Natural killer cell (primary cell): ENCODE measurements around the gene RASA1. TPM values are rescaled to one million over a fixed set of nuclear protein-coding genes. Genes with fewer than 3 reads are reported as not detected.

Experiments
- ATAC-seq, 3 donors: fragments of 150-1000 bp in 2 of 3; fragments of 200-7000 bp in 1 of 3; cut with Tn5 transposase; 1 replicate in 1 of 3; 2 replicates in 2 of 3; pipeline ENCODE4 v1.10.0; 2021; ENCODE audit warnings: mild to moderate bottlenecking in 2 of 3, moderate library complexity in 2 of 3
- DNase-seq, 2 donors: peaks; one replicate each; pipeline versions ENCODE4 v3.0.0 to v3.0.0-alpha.2; 2013 to 2021; ENCODE audit warnings: mixed read lengths in 1 of 2
- H3K27ac ChIP-seq: one replicate; pipeline ENCODE4 v1.5.1; 2013; ENCODE audit warnings: mild to moderate bottlenecking, low read length
- H3K27me3 ChIP-seq: one replicate; pipeline ENCODE4 v1.6.1; 2013; ENCODE audit warnings: low read length; ENCODE audit not compliant: control insufficient read depth, insufficient read depth
- H3K36me3 ChIP-seq: one replicate; pipeline ENCODE4 v1.6.1; 2013; ENCODE audit warnings: low read length; ENCODE audit not compliant: control insufficient read depth, insufficient read depth
- H3K4me1 ChIP-seq: one replicate; pipeline ENCODE4 v1.6.1; 2013; ENCODE audit warnings: low read length; ENCODE audit not compliant: control insufficient read depth, insufficient read depth
- H3K4me3 ChIP-seq: one replicate; pipeline ENCODE4 v1.5.1; 2013; ENCODE audit warnings: low read length
- H3K9me3 ChIP-seq: one replicate; pipeline ENCODE4 v1.6.1; 2013; ENCODE audit warnings: low read length; ENCODE audit not compliant: control insufficient read depth, insufficient read depth
- H3K27ac Mint-ChIP-seq, 2 donors: one replicate each; pipeline ENCODE4 v1.8.0; 2022; ENCODE audit warnings: mild to moderate bottlenecking in 2 of 2, mixed read lengths in 2 of 2, moderate library complexity in 1 of 2
- H3K27me3 Mint-ChIP-seq, 2 donors: one replicate each; pipeline ENCODE4 v1.8.0; 2022; ENCODE audit warnings: low read depth in 2 of 2, mixed read lengths in 2 of 2
- H3K36me3 Mint-ChIP-seq: one replicate; pipeline ENCODE4 v1.8.0; 2022; ENCODE audit warnings: mixed read lengths
- H3K4me1 Mint-ChIP-seq, 2 donors: one replicate each; pipeline ENCODE4 v1.8.0; 2022; ENCODE audit warnings: mixed read lengths in 2 of 2
- H3K4me3 Mint-ChIP-seq: one replicate; pipeline ENCODE4 v1.8.0; 2022; ENCODE audit warnings: mild to moderate bottlenecking, moderate library complexity, mixed read lengths
- H3K9me3 Mint-ChIP-seq, 2 donors: one replicate each; pipeline ENCODE4 v1.8.0; 2022; ENCODE audit warnings: mixed read lengths in 2 of 2
- CTCF ChIP-seq: fragments of 200-600 bp; IDR thresholded peaks from one replicate; pipeline ENCODE4 v1.8.0; 2022; ENCODE audit warnings: antibody characterized with exemption
- WGBS: methylation state at CpG from one replicate; pipeline ENCODE4 v1.1.7; 2013; ENCODE audit warnings: missing lambda C conversion rate; ENCODE audit not compliant: insufficient coverage; 5-methylcytosine and 5-hydroxymethylcytosine counted together
- intact Hi-C: fragments of 100-400 bp; cut with micrococcal nuclease; formaldehyde crosslinking; loops from one replicate; pipeline ENCODE4 v1.14.2; 2022
- total RNA-seq, 4 donors: library from RNA; stranded (reverse); fragments of 120-200 nt in 1 of 4; gene quantifications; one replicate each; pipeline versions ENCODE4 v1.2.3 to v1.2.4, GENCODE V29; 2013 to 2022

RASA1 gene
- total RNA-seq, 3 donors from 2014 or later (not counting 1 experiment from before 2014, with no cell fraction given) = 20.3 to 26.5 (median 21.2) TPM

- H3K9me3 Mint-ChIP-seq = no peaks in the 10 kb centered on the region
- intact Hi-C loops = no loop called here
These were observed 115.5 kb downstream of the RASA1 start for GRCh38 chr5:87383216-87383615.

GRCh38 chr5:87385802-87386201 is 118.1 kb downstream of the RASA1 start:
- no peak overlapping the region for H3K4me3 ChIP-seq
- intact Hi-C loops = no loop called here
- no peaks in the 10 kb centered on the region for H3K9me3 Mint-ChIP-seq
- peaks cover 16 to 17% of the 10 kb centered on the region in 2 donors for H3K4me1 Mint-ChIP-seq
- no peak overlapping the region for H3K27ac ChIP-seq
- TF ChIP-seq CTCF = no peak
- H3K27me3 ChIP-seq = no peaks in the 10 kb centered on the region
- ATAC-seq (no peak), DNase-seq (no peak)
- peaks cover 71% of the 10 kb centered on the region for H3K36me3 ChIP-seq
- H3K27ac Mint-ChIP-seq = peak overlapping the region in 1 of 2 donors; percentile 57
- no peaks in the 10 kb centered on the region for H3K9me3 ChIP-seq
- H3K4me3 Mint-ChIP-seq = no peak overlapping the region
- no peaks in the 10 kb centered on the region for H3K27me3 Mint-ChIP-seq
- WGBS = 100% methylated on average over 1 of the region's 2 CpGs
- H3K4me1 ChIP-seq = peaks cover 6% of the 10 kb centered on the region
- H3K36me3 Mint-ChIP-seq = peaks cover 8% of the 10 kb centered on the region

More at GRCh38 chr5:87383216-87383615, 115.5 kb downstream of the RASA1 start:
- no peaks in the 10 kb centered on the region for H3K27me3 ChIP-seq
- DNase-seq = no peak
- H3K4me3 Mint-ChIP-seq = no peak overlapping the region
- no peaks in the 10 kb centered on the region for H3K4me1 Mint-ChIP-seq
- no peaks in the 10 kb centered on the region for H3K27me3 Mint-ChIP-seq
- H3K4me1 ChIP-seq = no peaks in the 10 kb centered on the region
- peaks cover 7% of the 10 kb centered on the region for H3K36me3 Mint-ChIP-seq
- H3K4me3 ChIP-seq = no peak overlapping the region
- H3K27ac Mint-ChIP-seq = peak overlapping the region in 1 of 2 donors; percentile 59
- no peak for TF ChIP-seq CTCF
- ATAC-seq = no peak
- WGBS = no CpG with 5 or more reads among the region's 1 CpG
- no peaks in the 10 kb centered on the region for H3K9me3 ChIP-seq
- H3K36me3 ChIP-seq = peaks cover 76% of the 10 kb centered on the region
- H3K27ac ChIP-seq = no peak overlapping the region

GRCh38 chr5:87388129-87388528 is 120.4 kb downstream of the RASA1 start:
- WGBS = 100% methylated on average over 1 of the region's 2 CpGs
- peaks cover 6% of the 10 kb centered on the region for H3K4me1 ChIP-seq
- no peaks in the 10 kb centered on the region for H3K9me3 Mint-ChIP-seq
- H3K4me3 Mint-ChIP-seq = no peak overlapping the region
- H3K9me3 ChIP-seq = no peaks in the 10 kb centered on the region
- no peak overlapping the region for H3K27ac ChIP-seq
- peaks cover 74% of the 10 kb centered on the region for H3K36me3 ChIP-seq
- no peak for TF ChIP-seq CTCF
- H3K27ac Mint-ChIP-seq = peak overlapping the region in 1 of 2 donors; percentile 73
- no peaks in the 10 kb centered on the region for H3K27me3 Mint-ChIP-seq
- no peak overlapping the region for H3K4me3 ChIP-seq
- H3K36me3 Mint-ChIP-seq = peaks cover 32% of the 10 kb centered on the region
- H3K27me3 ChIP-seq = no peaks in the 10 kb centered on the region
- DNase-seq (no peak), ATAC-seq (no peak)
- H3K4me1 Mint-ChIP-seq = peaks cover 24 to 29% of the 10 kb centered on the region in 2 donors
- intact Hi-C loops = no loop called here
